ENCODE results near the gene SH2D4B. TPM values are rescaled to one million over a fixed set of nuclear protein-coding genes. Genes with fewer than 3 reads are reported as not detected.

SH2D4B gene
- total RNA-seq: under 0.01 TPM

GRCh38 chr10:80537736-80538480 is at the start of gene SH2D4B:
SH2D4B (plus strand) TSS chr10:80537902; CDS start chr10:80538332, 430 bp downstream.
- no peak for DNase-seq (ENCODE audit: low read depth in 2 of 3, low spot score in 2 of 3)

GRCh38 chr10:80488539-80489066 is 49.1 kb upstream of the SH2D4B start:
- no peak for DNase-seq (ENCODE audit: low read depth in 2 of 3, low spot score in 2 of 3)

GRCh38 chr10:80489371-80490112 is 48.2 kb upstream of the SH2D4B start:
- DNase-seq (ENCODE audit: low read depth in 2 of 3, low spot score in 2 of 3): no peak

- DNase-seq (ENCODE audit: low read depth in 2 of 3, low spot score in 2 of 3): no peak
These were observed 46.2 kb upstream of the SH2D4B start for GRCh38 chr10:80491251-80492102.

- no peak for DNase-seq (ENCODE audit: low read depth in 2 of 3, low spot score in 2 of 3)
These were observed 44.7 kb upstream of the SH2D4B start for GRCh38 chr10:80492848-80493521.

- peak in 1 of 3 donors; percentile 46 for DNase-seq (ENCODE audit: low read depth in 2 of 3, low spot score in 2 of 3)
These were observed 44.1 kb upstream of the SH2D4B start for GRCh38 chr10:80493522-80494051.

- no peak for DNase-seq (ENCODE audit: low read depth in 2 of 3, low spot score in 2 of 3)
These were observed 41.0 kb upstream of the SH2D4B start for GRCh38 chr10:80496555-80497172.

- peak in 2 of 3 donors; percentile 62 to 75 for DNase-seq (ENCODE audit: low read depth in 2 of 3, low spot score in 2 of 3)
These were observed 40.3 kb upstream of the SH2D4B start for GRCh38 chr10:80497187-80498077.

- no peak for DNase-seq (ENCODE audit: low read depth in 2 of 3, low spot score in 2 of 3)
These were observed 39.4 kb upstream of the SH2D4B start for GRCh38 chr10:80498078-80498832.

GRCh38 chr10:80498833-80499741 is 38.6 kb upstream of the SH2D4B start:
- peak in 2 of 3 donors; percentile 78 to 81 for DNase-seq (ENCODE audit: low read depth in 2 of 3, low spot score in 2 of 3)

- peak in 1 of 3 donors; percentile 46 for DNase-seq (ENCODE audit: low read depth in 2 of 3, low spot score in 2 of 3)
These were observed 36.9 kb upstream of the SH2D4B start for GRCh38 chr10:80500572-80501380.

GRCh38 chr10:80501381-80501912 is 36.3 kb upstream of the SH2D4B start:
- DNase-seq (ENCODE audit: low read depth in 2 of 3, low spot score in 2 of 3): no peak

- DNase-seq (ENCODE audit: low read depth in 2 of 3, low spot score in 2 of 3): no peak
These were observed 35.7 kb upstream of the SH2D4B start for GRCh38 chr10:80501913-80502521.

- DNase-seq (ENCODE audit: low read depth in 2 of 3, low spot score in 2 of 3): no peak
These were observed 34.8 kb upstream of the SH2D4B start for GRCh38 chr10:80502621-80503583.

All from hematopoietic multipotent progenitor cell (in vitro differentiated cells).